NB4 (cell line): Measurements from ENCODE around the gene TIMM23.

Experiments
- DNase-seq: peaks from one replicate; pipeline ENCODE4 v3.0.0; 2010; ENCODE audit warnings: low read depth
- H3K4me3 ChIP-seq: one replicate; pipeline ENCODE4 v1.5.1; 2011; ENCODE audit warnings: mild to moderate bottlenecking, low read depth, low read length, moderate library complexity
- MYC ChIP-seq: IDR thresholded peaks from 2 replicates; pipeline ENCODE4 v1.6.1; 2011; ENCODE audit warnings: low read depth, low read length
- POLR2A ChIP-seq: IDR thresholded peaks from 2 replicates; pipeline ENCODE4 v1.6.1; 2011; ENCODE audit warnings: mild to moderate bottlenecking; ENCODE audit not compliant: insufficient read length; ENCODE audit errors: extremely low read depth
- TF ChIP-seq, protein P1 (sequence below): IDR thresholded peaks from 2 replicates; pipeline ENCODE4 v1.6.1; 2011; ENCODE audit warnings: low read depth, low read length
- TF ChIP-seq, protein P2 (sequence below): IDR thresholded peaks from one replicate; pipeline ENCODE4 v1.5.1; 2012; ENCODE audit warnings: low read depth, low read length

Gene TIMM23

DNA sequence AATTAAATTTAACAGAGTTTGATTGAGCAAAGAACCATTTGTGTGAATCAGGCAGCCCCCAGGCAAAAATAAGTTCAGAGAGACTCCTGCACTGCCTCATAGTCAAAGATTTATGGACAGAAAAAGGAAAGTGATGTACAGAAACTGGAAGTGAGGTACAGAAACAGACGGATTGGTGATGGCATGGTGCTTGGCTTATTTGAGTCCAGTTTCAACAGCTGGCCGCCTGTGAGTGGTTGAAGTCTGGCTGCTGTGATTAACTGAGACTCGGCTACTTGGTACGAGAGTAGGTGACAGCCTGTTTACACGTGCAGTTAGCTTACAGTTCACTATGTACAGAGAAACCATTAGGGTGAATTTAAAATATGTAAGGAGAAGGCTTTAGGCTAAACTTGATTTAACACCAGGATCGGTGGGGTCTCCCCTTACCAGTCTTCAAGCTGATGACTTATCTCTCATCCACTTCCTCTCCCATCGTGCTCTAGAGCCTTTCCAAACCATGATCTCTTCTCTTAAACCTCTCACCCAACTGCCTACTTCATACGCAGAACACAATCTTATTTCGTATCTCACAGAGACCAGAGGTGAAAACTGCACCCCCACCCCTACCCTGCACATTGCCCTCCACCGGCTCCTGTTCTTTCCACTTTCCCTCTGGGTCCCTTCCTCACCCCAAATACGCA lies 78.8 kb downstream of the TIMM23 start:
- DNase-seq = no peak
- H3K4me3 ChIP-seq = no peak overlapping the region
- TF ChIP-seq, protein P1, sequence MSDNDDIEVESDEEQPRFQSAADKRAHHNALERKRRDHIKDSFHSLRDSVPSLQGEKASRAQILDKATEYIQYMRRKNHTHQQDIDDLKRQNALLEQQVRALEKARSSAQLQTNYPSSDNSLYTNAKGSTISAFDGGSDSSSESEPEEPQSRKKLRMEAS = no peak
- no peak for TF ChIP-seq MYC
- TF ChIP-seq, protein P2, sequence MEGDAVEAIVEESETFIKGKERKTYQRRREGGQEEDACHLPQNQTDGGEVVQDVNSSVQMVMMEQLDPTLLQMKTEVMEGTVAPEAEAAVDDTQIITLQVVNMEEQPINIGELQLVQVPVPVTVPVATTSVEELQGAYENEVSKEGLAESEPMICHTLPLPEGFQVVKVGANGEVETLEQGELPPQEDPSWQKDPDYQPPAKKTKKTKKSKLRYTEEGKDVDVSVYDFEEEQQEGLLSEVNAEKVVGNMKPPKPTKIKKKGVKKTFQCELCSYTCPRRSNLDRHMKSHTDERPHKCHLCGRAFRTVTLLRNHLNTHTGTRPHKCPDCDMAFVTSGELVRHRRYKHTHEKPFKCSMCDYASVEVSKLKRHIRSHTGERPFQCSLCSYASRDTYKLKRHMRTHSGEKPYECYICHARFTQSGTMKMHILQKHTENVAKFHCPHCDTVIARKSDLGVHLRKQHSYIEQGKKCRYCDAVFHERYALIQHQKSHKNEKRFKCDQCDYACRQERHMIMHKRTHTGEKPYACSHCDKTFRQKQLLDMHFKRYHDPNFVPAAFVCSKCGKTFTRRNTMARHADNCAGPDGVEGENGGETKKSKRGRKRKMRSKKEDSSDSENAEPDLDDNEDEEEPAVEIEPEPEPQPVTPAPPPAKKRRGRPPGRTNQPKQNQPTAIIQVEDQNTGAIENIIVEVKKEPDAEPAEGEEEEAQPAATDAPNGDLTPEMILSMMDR = no peak
- no peak for TF ChIP-seq POLR2A

DNA sequence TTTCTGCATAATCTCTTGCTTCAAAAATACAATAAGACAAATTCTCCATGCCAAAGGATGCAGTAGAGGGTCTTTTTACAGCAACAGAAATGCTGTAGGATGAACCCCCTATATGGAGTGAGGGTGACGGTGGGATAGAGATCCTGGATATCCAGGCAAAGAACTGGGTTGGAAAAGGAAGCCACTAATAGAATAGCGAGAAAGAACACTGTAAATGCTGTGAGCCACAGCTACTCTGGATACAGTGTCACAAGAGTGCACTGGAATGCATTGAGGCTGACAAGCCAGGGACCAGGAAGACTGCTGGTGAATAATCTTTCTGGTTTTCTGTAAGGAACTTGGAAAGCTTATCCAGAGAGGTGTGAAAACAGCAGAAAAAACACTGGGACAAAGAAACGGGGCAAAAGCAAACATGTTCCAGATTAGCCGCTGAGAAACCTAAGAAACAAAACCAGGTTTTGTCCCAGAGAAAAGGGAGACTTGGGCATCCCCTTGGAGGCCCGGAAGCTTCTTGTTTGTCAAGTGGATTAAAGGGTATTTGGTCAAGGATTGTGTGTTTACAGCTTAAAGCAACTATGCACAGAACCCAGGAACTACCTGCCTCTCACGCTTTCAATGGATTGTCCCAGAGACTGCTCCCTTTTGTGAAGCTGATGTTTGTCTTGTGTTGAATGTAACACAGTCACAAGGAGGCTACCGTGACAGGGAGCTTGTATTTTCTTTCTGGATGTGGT lies 79.9 kb downstream of the TIMM23 start:
- H3K4me3 ChIP-seq = no peak overlapping the region
- DNase-seq = no peak
- no peak for TF ChIP-seq MYC
- TF ChIP-seq, protein P1 = no peak
- TF ChIP-seq, protein P2 = no peak
- TF ChIP-seq POLR2A = no peak

DNA sequence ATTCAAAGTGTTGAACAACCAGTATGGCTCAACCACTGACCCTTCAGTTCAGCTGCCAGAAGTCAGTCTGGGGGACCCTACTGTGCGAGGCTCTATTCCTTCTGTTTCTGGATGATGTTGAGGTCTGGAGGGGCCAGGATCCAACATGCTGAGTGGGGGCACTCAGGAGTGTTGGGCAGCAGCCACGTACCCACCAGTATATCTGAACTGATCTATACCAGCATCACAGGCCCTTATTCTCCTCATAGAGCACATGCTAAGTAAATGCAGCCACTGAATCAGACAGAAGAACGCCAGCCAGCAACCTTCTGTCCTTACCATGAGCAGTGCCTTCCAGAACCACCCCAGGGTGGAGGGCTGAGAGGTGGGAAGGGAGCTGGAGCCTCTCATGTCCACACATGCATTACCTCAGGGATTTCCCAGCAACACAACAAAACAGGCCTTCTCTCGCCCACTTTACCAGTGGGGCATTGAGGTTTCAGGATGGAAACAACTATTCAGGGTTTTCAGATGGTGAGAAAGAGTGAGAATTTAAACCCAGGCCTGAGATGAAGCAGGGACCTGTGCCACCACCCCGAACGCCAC lies 80.6 kb downstream of the TIMM23 start:
- no peak overlapping the region for H3K4me3 ChIP-seq
- TF ChIP-seq MYC = no peak
- no peak for TF ChIP-seq POLR2A
- TF ChIP-seq, protein P1 = no peak
- TF ChIP-seq, protein P2 = no peak

More for the DNA sequence above, 80.6 kb downstream of the TIMM23 start:
- DNase-seq = no peak
